ENCODE measurements around the gene TEDC1.

TEDC1 gene

DNA sequence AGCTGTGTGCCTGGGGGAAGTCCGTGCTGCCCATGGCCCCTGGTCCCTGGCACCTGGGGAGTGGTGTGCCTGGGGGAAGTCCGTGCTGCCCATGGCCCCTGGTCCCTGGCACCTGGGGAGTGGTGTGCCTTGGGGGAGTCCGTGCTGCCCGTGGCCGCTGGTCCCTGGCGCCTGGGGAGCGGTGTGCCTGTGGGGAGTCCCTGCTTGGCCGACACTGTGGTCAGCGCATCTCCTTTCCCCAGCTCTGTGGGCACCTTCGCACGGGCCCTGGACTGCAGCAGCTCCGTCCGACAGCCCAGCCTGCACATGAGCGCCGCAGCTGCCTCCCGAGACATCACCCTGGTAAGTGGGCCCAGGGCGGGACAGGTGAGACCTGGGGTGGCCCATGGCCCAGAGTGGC is 30.9 kb upstream of the TEDC1 start:
- Histone ChIP-seq H3K9me3 (no peaks in the 10 kb centered on the region), H3K36me3 (peaks cover 65% of the 10 kb centered on the region), H3K4me3 (ENCODE audit: low read depth in 1 of 2, low read length in 1 of 2) (no peak overlapping the region), H3K27me3 (no peaks in the 10 kb centered on the region), H3K27ac (no peak overlapping the region), H3K4me1 (ENCODE audit: control insufficient read depth in 1 of 2, insufficient read depth in 1 of 2, low read depth in 1 of 2, low read length in 1 of 2) (no peaks in the 10 kb centered on the region)
- TF ChIP-seq CTCF (IDR thresholded peaks at IDR 0.05), result no peak

DNA sequence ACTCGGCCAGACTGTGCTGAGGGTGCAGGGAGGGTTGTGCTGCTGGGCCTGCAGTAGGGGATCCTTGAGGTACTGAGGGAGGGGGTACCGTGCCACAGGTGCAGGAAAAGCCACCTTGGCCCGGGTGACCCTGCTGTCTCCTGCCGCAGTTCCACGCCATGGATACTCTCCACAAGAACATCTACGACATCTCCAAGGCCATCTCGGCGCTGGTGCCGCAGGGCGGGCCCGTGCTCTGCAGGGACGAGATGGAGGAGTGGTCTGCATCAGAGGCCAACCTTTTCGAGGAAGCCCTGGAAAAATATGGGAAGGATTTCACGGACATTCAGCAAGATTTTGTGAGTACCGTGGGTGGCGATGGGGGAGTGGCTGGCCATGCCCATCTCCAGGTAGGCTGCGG is 30.4 kb upstream of the TEDC1 start:
- TF ChIP-seq CTCF (IDR thresholded peaks at IDR 0.05), result no peak
- Histone ChIP-seq H3K27me3 (no peaks in the 10 kb centered on the region), H3K4me1 (ENCODE audit: control insufficient read depth in 1 of 2, insufficient read depth in 1 of 2, low read depth in 1 of 2, low read length in 1 of 2) (no peaks in the 10 kb centered on the region), H3K27ac (no peak overlapping the region), H3K9me3 (no peaks in the 10 kb centered on the region), H3K4me3 (ENCODE audit: low read depth in 1 of 2, low read length in 1 of 2) (no peak overlapping the region), H3K36me3 (peaks cover 65% of the 10 kb centered on the region)

GRCh38 chr14:105461903-105462302 is 29.1 kb upstream of the TEDC1 start:
- Histone ChIP-seq H3K4me3 (ENCODE audit: low read depth in 1 of 2, low read length in 1 of 2) (no peak overlapping the region), H3K36me3 (peaks cover 62% of the 10 kb centered on the region)
- TF ChIP-seq CTCF (IDR thresholded peaks at IDR 0.05), result no peak

DNA sequence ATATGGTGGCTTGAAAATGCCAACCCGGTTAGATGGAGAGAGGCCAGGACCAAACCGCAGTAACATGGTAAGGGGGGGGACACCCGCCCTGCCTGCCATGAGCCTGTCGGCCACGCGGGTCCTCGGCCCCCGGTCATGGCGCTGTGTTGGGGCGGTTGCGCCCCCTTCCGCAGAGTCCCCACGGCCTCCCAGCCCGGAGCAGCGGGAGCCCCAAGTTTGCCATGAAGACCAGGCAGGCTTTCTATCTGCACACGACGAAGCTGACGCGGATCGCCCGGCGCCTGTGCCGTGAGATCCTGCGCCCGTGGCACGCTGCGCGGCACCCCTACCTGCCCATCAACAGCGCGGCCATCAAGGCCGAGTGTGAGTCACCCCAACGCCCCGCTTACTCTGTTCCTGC is 26.5 kb upstream of the TEDC1 start:
- peaks cover 75% of the 10 kb centered on the region for H3K36me3 ChIP-seq
- H3K9me3 ChIP-seq, result no peaks in the 10 kb centered on the region
- TF ChIP-seq CTCF (IDR thresholded peaks at IDR 0.05), result no peak
- no peak overlapping the region for H3K27ac ChIP-seq
- no peak overlapping the region for H3K4me3 ChIP-seq (ENCODE audit: low read depth in 1 of 2, low read length in 1 of 2)
- no peaks in the 10 kb centered on the region for H3K4me1 ChIP-seq (ENCODE audit: control insufficient read depth in 1 of 2, insufficient read depth in 1 of 2, low read depth in 1 of 2, low read length in 1 of 2)
- H3K27me3 ChIP-seq, result no peaks in the 10 kb centered on the region

More at GRCh38 chr14:105461903-105462302, 29.1 kb upstream of the TEDC1 start:
- H3K9me3 ChIP-seq, result no peaks in the 10 kb centered on the region
- no peak overlapping the region for H3K27ac ChIP-seq
- H3K27me3 ChIP-seq, result no peaks in the 10 kb centered on the region
- no peaks in the 10 kb centered on the region for H3K4me1 ChIP-seq (ENCODE audit: control insufficient read depth in 1 of 2, insufficient read depth in 1 of 2, low read depth in 1 of 2, low read length in 1 of 2)

DNA sequence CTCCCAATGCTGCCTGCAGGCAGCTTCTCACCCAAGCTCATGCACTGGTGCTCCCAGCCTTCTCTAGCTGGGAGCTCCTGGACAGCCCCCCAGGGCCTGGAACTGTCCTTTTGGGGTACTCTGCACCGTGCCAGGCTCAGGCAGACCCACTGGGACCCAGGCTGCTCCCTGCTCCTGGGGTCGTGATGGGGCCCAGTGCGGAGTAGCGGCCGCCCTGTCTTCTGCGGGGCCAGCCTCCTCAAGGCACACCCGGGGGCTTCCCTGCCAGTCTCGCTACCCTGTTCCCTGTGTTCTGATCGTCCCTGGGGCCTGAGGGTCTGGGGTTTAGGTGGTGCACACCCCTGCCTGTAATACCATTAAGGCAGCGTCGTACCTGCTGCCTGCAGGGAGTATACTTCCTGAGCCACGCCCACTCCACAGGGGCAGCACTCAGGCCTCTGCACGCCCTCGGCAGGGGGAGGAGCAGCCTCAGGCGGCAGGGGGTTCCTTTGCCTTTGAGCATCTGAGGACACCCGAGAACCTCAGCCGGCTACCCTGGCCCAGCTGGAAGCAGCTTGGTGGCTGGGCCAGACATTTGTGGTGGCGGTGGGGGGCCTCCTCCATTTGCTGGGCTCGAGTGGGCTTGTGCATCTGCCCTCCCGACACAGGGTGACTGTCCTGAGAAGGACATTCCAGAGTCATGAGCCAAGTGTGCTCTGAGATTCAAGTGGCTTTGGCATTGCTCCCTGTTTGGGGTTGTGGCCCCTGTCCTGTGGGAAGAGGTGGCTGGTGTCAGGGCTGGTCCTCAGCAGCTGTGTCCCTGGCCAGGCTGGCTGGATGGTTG is 25.6 kb upstream of the TEDC1 start:
- no peak overlapping the region for H3K27ac ChIP-seq
- H3K36me3 ChIP-seq, result peaks cover 72% of the 10 kb centered on the region
- H3K9me3 ChIP-seq, result no peaks in the 10 kb centered on the region
- TF ChIP-seq CTCF (IDR thresholded peaks at IDR 0.05), result no peak
- no peaks in the 10 kb centered on the region for H3K27me3 ChIP-seq
- no peak overlapping the region for H3K4me3 ChIP-seq (ENCODE audit: low read depth in 1 of 2, low read length in 1 of 2)
- H3K4me1 ChIP-seq (ENCODE audit: control insufficient read depth in 1 of 2, insufficient read depth in 1 of 2, low read depth in 1 of 2, low read length in 1 of 2), result no peaks in the 10 kb centered on the region
